PC-3 (cell line): Measurements from ENCODE around the gene TPO. TPM values are rescaled to one million over a fixed set of nuclear protein-coding genes. Genes with fewer than 3 reads are reported as not detected.

Experiments used
- ATAC-seq: fragments of 200-7000 bp; cut with Tn5 transposase; 2 replicates; pipeline ENCODE4 v1.9.1; 2020; ENCODE audit warnings: mild to moderate bottlenecking, moderate library complexity
- BruUV-seq: library from RNA; stranded (reverse); fragments of 400-500 nt; replicated peaks from 2 replicates; lab custom pipeline; 2021; lab: Mats Ljungman, UMichigan
- CTCF ChIA-PET: fragments of 300-600 bp; sonication (Branson Sonifier 250); formaldehyde crosslinking; loops from one replicate; lab custom pipeline; 2022; ENCODE audit warnings: antibody characterized with exemption; lab: Charles Lee
- POLR2A ChIA-PET: fragments of 300-600 bp; sonication (Branson Sonifier 250); formaldehyde crosslinking; loops from one replicate; lab custom pipeline; 2022; ENCODE audit warnings: antibody characterized with exemption; ENCODE audit not compliant: unreplicated experiment; lab: Charles Lee
- DNase-seq: peaks from one replicate; pipeline ENCODE4 v3.0.0-alpha.2; 2015
- H2AFZ ChIP-seq: fragments of 300-600 bp; sonication (generic); 2 replicates; pipeline ENCODE4 v1.6.0; 2016; ENCODE audit warnings: antibody characterized with exemption, low read length
- H3F3A ChIP-seq: fragments of 300-600 bp; sonication (generic); one replicate; pipeline ENCODE4 v1.6.0; 2017; ENCODE audit warnings: antibody characterized with exemption, low read length, control low read depth, mild to moderate bottlenecking; ENCODE audit not compliant: unreplicated experiment
- H3K27ac ChIP-seq: fragments of 300-600 bp; sonication (generic); 2 replicates; pipeline ENCODE4 v1.5.1; 2016; ENCODE audit warnings: mild to moderate bottlenecking, low read length
- H3K27me3 ChIP-seq: fragments of 300-600 bp; sonication (generic); 2 replicates; pipeline ENCODE4 v1.6.1; 2016; ENCODE audit warnings: low read length, mixed read lengths
- H3K36me3 ChIP-seq: fragments of 300-600 bp; sonication (generic); 2 replicates; pipeline ENCODE4 v1.6.1; 2016; ENCODE audit warnings: low read depth, mixed run types, low read length, mixed read lengths
- H3K4me1 ChIP-seq: fragments of 300-600 bp; sonication (generic); 2 replicates; pipeline ENCODE4 v1.5.1; 2016; ENCODE audit warnings: low read length; ENCODE audit not compliant: insufficient read depth
- H3K4me2 ChIP-seq: fragments of 300-600 bp; sonication (generic); 2 replicates; pipeline ENCODE4 v1.6.0; 2016; ENCODE audit warnings: low read length
- H3K4me3 ChIP-seq: fragments of 300-600 bp; sonication (generic); 2 replicates; pipeline ENCODE4 v1.5.1; 2016; ENCODE audit warnings: mild to moderate bottlenecking, low read length, mixed read lengths
- H3K79me2 ChIP-seq: fragments of 300-600 bp; sonication (generic); 2 replicates; pipeline ENCODE4 v1.6.1; 2017; ENCODE audit warnings: low read length, mixed read lengths
- H3K9ac ChIP-seq: fragments of 300-600 bp; sonication (generic); 2 replicates; pipeline ENCODE4 v1.6.0; 2016; ENCODE audit warnings: mild to moderate bottlenecking, low read length
- H3K9me2 ChIP-seq: fragments of 300-600 bp; sonication (generic); replicated peaks from 2 replicates; pipeline ENCODE4 v1.6.1; 2016; ENCODE audit warnings: mixed run types, low read length, mixed read lengths
- H3K9me3 ChIP-seq: fragments of 300-600 bp; sonication (generic); 2 replicates; pipeline ENCODE4 v1.6.1; 2016; ENCODE audit warnings: low read length, mixed read lengths
- H4K20me1 ChIP-seq: fragments of 300-600 bp; sonication (generic); 2 replicates; pipeline ENCODE4 v1.6.1; 2016; ENCODE audit warnings: low read length, mixed read lengths
- EZH2 ChIP-seq: fragments of 300-600 bp; sonication (generic); IDR thresholded peaks from one replicate; pipeline ENCODE4 v1.6.1; 2017; ENCODE audit warnings: antibody characterized with exemption, mild to moderate bottlenecking, low read length; ENCODE audit not compliant: unreplicated experiment
- EZH2phosphoT487 ChIP-seq: fragments of 300-600 bp; sonication (generic); IDR thresholded peaks from 2 replicates; pipeline ENCODE4 v1.6.1; 2018; ENCODE audit warnings: mild to moderate bottlenecking, antibody characterized with exemption, low read length, borderline replicate concordance
- intact Hi-C: fragments of 100-400 bp; cut with micrococcal nuclease; formaldehyde crosslinking; loops from 2 replicates; pipeline ENCODE4 v1.9.0; 2023
- total RNA-seq: library from RNA; depleted of rRNA; stranded (reverse); fragments of >200 nt; gene quantifications from 2 replicates; pipeline ENCODE4 v1.2.3, GENCODE V29; 2014
- TF ChIP-seq, protein P1 (sequence below): fragments of 300-600 bp; sonication (generic); conservative IDR thresholded peaks from 2 replicates; pipeline ENCODE4 v1.5.1; 2017; ENCODE audit warnings: antibody characterized with exemption, low read depth, mild to moderate bottlenecking, low read length

Gene TPO
- total RNA-seq, 1 experiment from 2014 or later = not detected

DNA sequence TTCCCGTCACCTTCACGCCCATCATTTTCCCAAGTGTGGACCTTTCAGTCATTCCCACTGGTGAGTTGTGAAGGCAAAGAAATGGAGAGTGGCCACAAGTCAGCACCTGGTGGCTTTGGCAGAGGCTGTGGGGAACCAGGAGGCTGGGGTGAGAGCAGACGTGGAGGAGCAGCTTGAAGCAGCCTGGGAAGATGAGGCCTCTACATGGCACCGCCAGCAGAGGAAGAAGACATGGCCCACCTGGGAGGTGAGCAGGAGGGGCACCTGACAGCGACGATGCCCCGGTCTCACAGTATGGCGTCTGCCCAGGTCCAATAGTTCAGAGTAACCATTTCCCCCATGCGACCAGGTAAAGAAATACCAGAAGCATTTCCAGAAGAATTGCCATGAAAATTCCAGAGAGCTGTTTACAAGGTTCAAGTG lies 69.0 kb downstream of the TPO start:
- Histone ChIP-seq H3K27ac (no peak overlapping the region), H3K36me3 (no peaks in the 10 kb centered on the region), H4K20me1 (no peaks in the 10 kb centered on the region), H3K27me3 (peaks cover 68% of the 10 kb centered on the region), H3K9me2 (no peaks in the 10 kb centered on the region), H3K4me3 (no peak overlapping the region), H3K4me2 (no peak overlapping the region), H3F3A (no peaks in the 10 kb centered on the region), H3K4me1 (no peaks in the 10 kb centered on the region), H3K9ac (no peak overlapping the region), H2AFZ (no peak overlapping the region), H3K79me2 (no peaks in the 10 kb centered on the region), H3K9me3 (no peaks in the 10 kb centered on the region)
- no peak for DNase-seq
- intact Hi-C loops = no loop called here
- BruUV-seq = no TSS peak
- ChIA-PET POLR2A (no interaction called here), CTCF (no interaction called here)
- no peak for ATAC-seq
- TF ChIP-seq, protein P1, sequence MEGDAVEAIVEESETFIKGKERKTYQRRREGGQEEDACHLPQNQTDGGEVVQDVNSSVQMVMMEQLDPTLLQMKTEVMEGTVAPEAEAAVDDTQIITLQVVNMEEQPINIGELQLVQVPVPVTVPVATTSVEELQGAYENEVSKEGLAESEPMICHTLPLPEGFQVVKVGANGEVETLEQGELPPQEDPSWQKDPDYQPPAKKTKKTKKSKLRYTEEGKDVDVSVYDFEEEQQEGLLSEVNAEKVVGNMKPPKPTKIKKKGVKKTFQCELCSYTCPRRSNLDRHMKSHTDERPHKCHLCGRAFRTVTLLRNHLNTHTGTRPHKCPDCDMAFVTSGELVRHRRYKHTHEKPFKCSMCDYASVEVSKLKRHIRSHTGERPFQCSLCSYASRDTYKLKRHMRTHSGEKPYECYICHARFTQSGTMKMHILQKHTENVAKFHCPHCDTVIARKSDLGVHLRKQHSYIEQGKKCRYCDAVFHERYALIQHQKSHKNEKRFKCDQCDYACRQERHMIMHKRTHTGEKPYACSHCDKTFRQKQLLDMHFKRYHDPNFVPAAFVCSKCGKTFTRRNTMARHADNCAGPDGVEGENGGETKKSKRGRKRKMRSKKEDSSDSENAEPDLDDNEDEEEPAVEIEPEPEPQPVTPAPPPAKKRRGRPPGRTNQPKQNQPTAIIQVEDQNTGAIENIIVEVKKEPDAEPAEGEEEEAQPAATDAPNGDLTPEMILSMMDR = no peak
- TF ChIP-seq EZH2phosphoT487 (no peak), EZH2 (no peak)

- Histone ChIP-seq H3K9me2 (no peaks in the 10 kb centered on the region), H3K4me1 (no peaks in the 10 kb centered on the region), H3K36me3 (no peaks in the 10 kb centered on the region), H3K9me3 (no peaks in the 10 kb centered on the region), H3K9ac (no peak overlapping the region), H3K79me2 (no peaks in the 10 kb centered on the region), H3K4me2 (no peak overlapping the region), H3K4me3 (no peak overlapping the region), H3K27ac (no peak overlapping the region), H4K20me1 (no peaks in the 10 kb centered on the region), H3F3A (no peaks in the 10 kb centered on the region), H3K27me3 (peaks cover 75% of the 10 kb centered on the region), H2AFZ (no peak overlapping the region)
- BruUV-seq = no TSS peak
- intact Hi-C loops = no loop called here
- CTCF ChIA-PET = no interaction called here
- TF ChIP-seq, protein P1 = no peak
- TF ChIP-seq EZH2phosphoT487 (no peak), EZH2 (no peak)
- DNase-seq (no peak), ATAC-seq (no peak)
- POLR2A ChIA-PET = no interaction called here
Measured at GRCh38 chr2:1482981-1483380, 69.7 kb downstream of the TPO start.

- H2AFZ ChIP-seq = no peak overlapping the region
- no peak overlapping the region for H3K4me2 ChIP-seq
- ATAC-seq (no peak), DNase-seq (no peak)
- H3K9me3 ChIP-seq = no peaks in the 10 kb centered on the region
- no peaks in the 10 kb centered on the region for H3K9me2 ChIP-seq
- no peak overlapping the region for H3K4me3 ChIP-seq
- intact Hi-C loops = no loop called here
- H3K36me3 ChIP-seq = no peaks in the 10 kb centered on the region
- ChIA-PET POLR2A (no interaction called here), CTCF (no interaction called here)
- no peaks in the 10 kb centered on the region for H3F3A ChIP-seq
- no peaks in the 10 kb centered on the region for H4K20me1 ChIP-seq
- TF ChIP-seq, protein P1 = no peak
- TF ChIP-seq EZH2 (no peak), EZH2phosphoT487 (no peak)
- no TSS peak for BruUV-seq
- H3K27ac ChIP-seq = no peak overlapping the region
- H3K4me1 ChIP-seq = no peaks in the 10 kb centered on the region
- H3K79me2 ChIP-seq = no peaks in the 10 kb centered on the region
- no peak overlapping the region for H3K9ac ChIP-seq
- H3K27me3 ChIP-seq = peaks cover 73% of the 10 kb centered on the region
Measured at GRCh38 chr2:1483551-1483950, 70.3 kb downstream of the TPO start.
